ENCODE results near the gene PPP1R13L.
"Not testable (repeated sequence)": the region's sequence is repeated elsewhere in the genome, so short reads cannot be mapped to it uniquely, and the experiment has no call there.

DNA sequence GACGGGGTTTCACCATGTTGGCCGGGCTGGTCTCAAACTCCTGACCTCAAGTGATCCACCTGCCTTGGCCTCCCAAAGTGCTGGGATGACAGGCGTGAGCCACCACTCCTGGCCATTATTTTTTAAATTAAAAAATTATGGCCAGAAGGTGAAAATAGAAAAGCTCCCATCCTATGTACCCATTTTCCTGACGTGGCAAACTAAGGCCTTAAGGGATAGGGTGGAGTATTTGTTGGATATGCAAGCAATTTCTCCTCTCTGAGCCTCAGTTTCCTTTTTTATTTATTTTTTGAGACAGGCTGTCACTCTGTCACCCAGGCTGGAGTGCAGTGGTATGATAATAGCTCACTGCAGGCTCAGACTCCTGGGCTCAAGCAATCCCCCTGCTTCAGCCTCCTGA is 70.0 kb downstream of the PPP1R13L start:
- TF ChIP-seq, protein P1, sequence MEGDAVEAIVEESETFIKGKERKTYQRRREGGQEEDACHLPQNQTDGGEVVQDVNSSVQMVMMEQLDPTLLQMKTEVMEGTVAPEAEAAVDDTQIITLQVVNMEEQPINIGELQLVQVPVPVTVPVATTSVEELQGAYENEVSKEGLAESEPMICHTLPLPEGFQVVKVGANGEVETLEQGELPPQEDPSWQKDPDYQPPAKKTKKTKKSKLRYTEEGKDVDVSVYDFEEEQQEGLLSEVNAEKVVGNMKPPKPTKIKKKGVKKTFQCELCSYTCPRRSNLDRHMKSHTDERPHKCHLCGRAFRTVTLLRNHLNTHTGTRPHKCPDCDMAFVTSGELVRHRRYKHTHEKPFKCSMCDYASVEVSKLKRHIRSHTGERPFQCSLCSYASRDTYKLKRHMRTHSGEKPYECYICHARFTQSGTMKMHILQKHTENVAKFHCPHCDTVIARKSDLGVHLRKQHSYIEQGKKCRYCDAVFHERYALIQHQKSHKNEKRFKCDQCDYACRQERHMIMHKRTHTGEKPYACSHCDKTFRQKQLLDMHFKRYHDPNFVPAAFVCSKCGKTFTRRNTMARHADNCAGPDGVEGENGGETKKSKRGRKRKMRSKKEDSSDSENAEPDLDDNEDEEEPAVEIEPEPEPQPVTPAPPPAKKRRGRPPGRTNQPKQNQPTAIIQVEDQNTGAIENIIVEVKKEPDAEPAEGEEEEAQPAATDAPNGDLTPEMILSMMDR (IDR thresholded peaks at IDR 0.05): not testable (repeated sequence)
- TF ChIP-seq POLR2A (IDR thresholded peaks at IDR 0.05): not testable (repeated sequence)
